AG09309 (cell line): ENCODE results near the gene CACTIN.
"Not testable (repeated sequence)": the region's sequence is repeated elsewhere in the genome, so short reads cannot be mapped to it uniquely, and the experiment has no call there.

Source experiments
- DNase-seq: peaks from one replicate; pipeline ENCODE4 v3.0.0-alpha.2; 2010; ENCODE audit warnings: low read depth
- H3K4me3 ChIP-seq: 2 replicates; pipeline ENCODE4 v1.5.1; 2011; ENCODE audit warnings: mild to moderate bottlenecking, low read depth, low read length, moderate library complexity; ENCODE audit not compliant: control insufficient read depth
- CTCF ChIP-seq: IDR thresholded peaks from 2 replicates; pipeline ENCODE4 v1.5.1; 2011; ENCODE audit warnings: mild to moderate bottlenecking, low read depth, low read length, inconsistent platforms; ENCODE audit not compliant: insufficient read depth, control insufficient read depth; ENCODE audit errors: missing control alignments

CACTIN gene

GRCh38 chr19:3667766-3668165, 41.2 kb upstream of the CACTIN start:
- DNase-seq, result no peak
- no peak overlapping the region for H3K4me3 ChIP-seq
- TF ChIP-seq CTCF, result no peak

DNA sequence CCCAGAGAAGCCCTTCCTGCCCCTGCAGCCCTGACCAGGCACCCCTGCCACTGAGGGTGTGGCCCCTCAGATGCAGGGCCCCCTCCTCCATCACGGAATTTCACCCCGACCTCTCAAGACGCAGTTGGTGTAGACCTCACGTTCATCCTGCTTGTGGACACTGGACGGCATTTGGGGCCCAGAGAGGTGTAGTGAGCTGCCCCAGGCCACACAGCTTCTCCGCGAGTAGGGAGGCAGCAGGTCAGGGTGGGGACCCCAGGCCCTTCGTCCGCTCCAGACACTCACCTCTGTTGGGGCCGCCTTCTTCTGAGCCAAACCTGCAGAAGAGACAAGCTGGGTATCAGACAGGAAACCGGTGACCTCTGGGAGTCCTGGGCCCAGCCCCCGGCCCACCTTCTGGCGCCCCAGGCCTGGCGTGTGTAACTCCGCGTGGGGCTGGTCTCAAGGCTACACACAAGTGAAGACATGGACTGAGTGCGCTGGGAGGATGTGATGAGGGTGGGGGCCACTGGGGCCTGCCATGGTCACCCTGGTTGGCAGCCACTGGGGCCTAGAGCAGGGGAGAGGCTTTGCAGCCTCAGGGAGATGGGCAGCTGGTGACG, 40.5 kb upstream of the CACTIN start:
- no peak for TF ChIP-seq CTCF
- no peak for DNase-seq
- no peak overlapping the region for H3K4me3 ChIP-seq

GRCh38 chr19:3666545-3666856, 39.9 kb upstream of the CACTIN start:
- H3K4me3 ChIP-seq, DNase-seq: not testable (repeated sequence)

DNA sequence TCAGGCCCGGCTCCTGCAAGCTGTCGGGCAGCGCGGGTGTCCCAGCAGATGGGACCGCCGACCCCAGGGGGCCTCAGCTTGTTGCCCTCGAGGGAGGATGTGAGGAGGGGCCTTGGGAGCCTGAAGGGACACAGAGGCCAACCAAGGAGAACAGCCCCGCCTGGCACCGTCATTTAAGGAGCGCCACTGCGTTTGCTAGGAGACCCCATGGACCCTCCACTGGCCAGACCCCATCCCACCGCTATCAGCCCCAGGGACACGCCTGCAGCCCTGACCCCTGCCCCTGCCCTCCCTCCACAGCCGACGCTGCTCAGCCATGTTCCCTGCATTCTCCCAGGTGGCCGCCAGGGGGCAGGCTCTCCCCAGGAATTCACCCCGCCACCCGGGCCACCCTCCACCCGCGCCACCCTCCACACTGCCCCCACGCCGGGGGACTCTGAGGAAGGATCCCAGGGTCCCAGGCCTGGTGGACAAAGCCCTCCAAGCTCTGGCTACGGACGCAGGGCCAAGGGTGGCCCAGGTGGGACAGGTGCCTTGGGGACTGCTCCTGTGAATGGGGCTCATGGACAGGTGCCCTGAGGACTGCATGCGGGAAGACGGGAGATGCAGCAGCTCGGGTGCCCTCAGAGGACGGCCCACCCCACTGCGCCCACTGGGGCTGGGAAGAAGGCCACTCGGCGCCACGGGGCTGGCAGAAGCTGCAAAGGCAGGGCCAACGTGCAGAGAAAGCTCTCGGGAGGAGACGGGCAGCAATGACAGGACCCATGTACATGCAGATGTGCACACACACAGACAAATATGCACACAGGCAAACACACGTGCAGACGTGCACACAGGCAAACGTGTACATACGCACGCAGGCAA, 39.3 kb upstream of the CACTIN start:
- no peak for DNase-seq
- H3K4me3 ChIP-seq, result no peak overlapping the region
- peak; percentile 91 for TF ChIP-seq CTCF

- no peak overlapping the region for H3K4me3 ChIP-seq
- no peak for TF ChIP-seq CTCF
- no peak for DNase-seq
Observed at GRCh38 chr19:3664879-3665642, 38.5 kb upstream of the CACTIN start.

DNA sequence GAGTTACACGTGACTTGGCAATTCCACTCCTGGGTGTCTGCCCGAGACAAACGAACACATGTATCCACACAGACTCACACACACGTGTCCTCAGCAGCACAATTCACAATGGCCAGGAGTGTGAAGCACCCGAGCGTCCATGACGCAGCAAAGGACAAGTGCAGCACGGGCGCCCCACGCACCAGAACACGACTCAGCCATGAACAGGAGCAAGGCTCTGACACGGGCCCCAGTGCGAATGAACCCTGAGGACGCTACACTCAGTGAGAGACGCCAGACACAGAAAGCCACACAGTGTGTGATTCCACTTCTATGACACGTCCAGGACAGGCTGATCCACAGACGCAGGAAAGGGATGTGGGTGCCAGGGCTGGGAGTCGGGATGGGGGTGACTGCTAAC, 37.2 kb upstream of the CACTIN start:
- DNase-seq, result no peak
- TF ChIP-seq CTCF, result no peak

More for the DNA sequence above, 37.2 kb upstream of the CACTIN start:
- no peak overlapping the region for H3K4me3 ChIP-seq
